Natural killer cell (primary cell): Measurements from ENCODE around the gene AASDHPPT. TPM values are rescaled to one million over a fixed set of nuclear protein-coding genes. Genes with fewer than 3 reads are reported as not detected.

Experiments used
- ATAC-seq, 3 donors: fragments of 150-1000 bp in 2 of 3; fragments of 200-7000 bp in 1 of 3; cut with Tn5 transposase; 1 replicate in 1 of 3; 2 replicates in 2 of 3; pipeline ENCODE4 v1.10.0; 2021; ENCODE audit warnings: mild to moderate bottlenecking in 2 of 3, moderate library complexity in 2 of 3
- DNase-seq, 2 donors: peaks; one replicate each; pipeline versions ENCODE4 v3.0.0 to v3.0.0-alpha.2; 2013 to 2021; ENCODE audit warnings: mixed read lengths in 1 of 2
- H3K27ac ChIP-seq: one replicate; pipeline ENCODE4 v1.5.1; 2013; ENCODE audit warnings: mild to moderate bottlenecking, low read length
- H3K27me3 ChIP-seq: one replicate; pipeline ENCODE4 v1.6.1; 2013; ENCODE audit warnings: low read length; ENCODE audit not compliant: control insufficient read depth, insufficient read depth
- H3K36me3 ChIP-seq: one replicate; pipeline ENCODE4 v1.6.1; 2013; ENCODE audit warnings: low read length; ENCODE audit not compliant: control insufficient read depth, insufficient read depth
- H3K4me1 ChIP-seq: one replicate; pipeline ENCODE4 v1.6.1; 2013; ENCODE audit warnings: low read length; ENCODE audit not compliant: control insufficient read depth, insufficient read depth
- H3K4me3 ChIP-seq: one replicate; pipeline ENCODE4 v1.5.1; 2013; ENCODE audit warnings: low read length
- H3K9me3 ChIP-seq: one replicate; pipeline ENCODE4 v1.6.1; 2013; ENCODE audit warnings: low read length; ENCODE audit not compliant: control insufficient read depth, insufficient read depth
- H3K27ac Mint-ChIP-seq, 2 donors: one replicate each; pipeline ENCODE4 v1.8.0; 2022; ENCODE audit warnings: mild to moderate bottlenecking in 2 of 2, mixed read lengths in 2 of 2, moderate library complexity in 1 of 2
- H3K27me3 Mint-ChIP-seq, 2 donors: one replicate each; pipeline ENCODE4 v1.8.0; 2022; ENCODE audit warnings: low read depth in 2 of 2, mixed read lengths in 2 of 2
- H3K36me3 Mint-ChIP-seq: one replicate; pipeline ENCODE4 v1.8.0; 2022; ENCODE audit warnings: mixed read lengths
- H3K4me1 Mint-ChIP-seq, 2 donors: one replicate each; pipeline ENCODE4 v1.8.0; 2022; ENCODE audit warnings: mixed read lengths in 2 of 2
- H3K4me3 Mint-ChIP-seq: one replicate; pipeline ENCODE4 v1.8.0; 2022; ENCODE audit warnings: mild to moderate bottlenecking, moderate library complexity, mixed read lengths
- H3K9me3 Mint-ChIP-seq, 2 donors: one replicate each; pipeline ENCODE4 v1.8.0; 2022; ENCODE audit warnings: mixed read lengths in 2 of 2
- WGBS: methylation state at CpG from one replicate; pipeline ENCODE4 v1.1.7; 2013; ENCODE audit warnings: missing lambda C conversion rate; ENCODE audit not compliant: insufficient coverage; 5-methylcytosine and 5-hydroxymethylcytosine counted together
- intact Hi-C: fragments of 100-400 bp; cut with micrococcal nuclease; formaldehyde crosslinking; loops from one replicate; pipeline ENCODE4 v1.14.2; 2022
- total RNA-seq, 4 donors: library from RNA; stranded (reverse); fragments of 120-200 nt in 1 of 4; gene quantifications; one replicate each; pipeline versions ENCODE4 v1.2.3 to v1.2.4, GENCODE V29; 2013 to 2022
- TF ChIP-seq, protein P1 (sequence below): fragments of 200-600 bp; IDR thresholded peaks from one replicate; pipeline ENCODE4 v1.8.0; 2022; ENCODE audit warnings: antibody characterized with exemption

The AASDHPPT gene
- total RNA-seq, 3 donors from 2014 or later (not counting 1 experiment from before 2014, with no cell fraction given), result 18.7 to 30.6 (median 23.9) TPM

DNA sequence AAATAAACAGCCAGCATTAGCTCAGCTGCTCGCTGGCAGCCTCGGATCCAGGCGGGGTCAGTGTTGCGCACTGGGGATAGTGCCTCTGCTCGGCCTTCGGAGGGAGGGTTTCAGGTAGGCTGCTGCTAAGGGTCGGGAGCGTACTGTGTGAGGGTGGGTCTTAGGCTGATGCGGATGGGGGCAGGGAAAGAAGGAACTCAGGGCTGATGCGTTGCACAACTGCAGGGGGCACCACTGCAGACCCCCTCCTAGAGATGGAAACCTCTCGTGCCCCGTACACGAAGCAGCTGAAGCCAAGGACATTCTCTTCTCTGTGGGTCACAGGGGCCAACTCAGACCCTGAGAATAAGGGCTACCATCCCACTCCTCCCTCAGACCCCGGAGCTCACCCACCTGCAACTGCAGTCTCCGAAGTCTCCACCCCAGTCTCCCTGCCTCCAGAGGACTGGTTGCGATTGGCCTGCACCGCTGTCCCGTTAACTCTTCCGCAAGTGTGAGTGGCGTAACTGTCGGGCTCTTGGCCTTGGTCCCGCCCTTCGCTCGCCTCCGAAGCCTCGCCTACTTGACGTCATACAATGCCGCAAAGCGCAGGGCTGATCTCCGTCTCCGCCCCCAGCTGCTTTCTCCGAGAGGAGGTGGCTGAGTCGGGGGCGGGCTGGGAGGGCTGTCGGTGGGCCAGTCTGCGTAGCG is 398 bp upstream of the AASDHPPT start, which contains the start of gene KBTBD3:
Gene KBTBD3, minus strand, starts transcription at position 429 of the 690 bp plus-strand sequence. CDS start 18,250 bp downstream, outside the sequence.
- Histone ChIP-seq H3K36me3 (peaks cover 18% of the 10 kb centered on the region), H3K4me3 (peak within 1 kb of the TSS; percentile 88), H3K9me3 (no peaks in the 10 kb centered on the region), H3K4me1 (peaks cover 11% of the 10 kb centered on the region), H3K27ac (peak within 1 kb of the TSS; percentile 95), H3K27me3 (no peaks in the 10 kb centered on the region)
- Mint-ChIP-seq H3K27ac (peak within 1 kb of the TSS; percentile 96), H3K36me3 (no peaks in the 10 kb centered on the region), H3K9me3 (no peaks in the 10 kb centered on the region), H3K4me3 (peak within 1 kb of the TSS; percentile 97), H3K4me1 (peaks cover 45 to 53% of the 10 kb centered on the region in 2 donors), H3K27me3 (no peaks in the 10 kb centered on the region)
- peak; percentile 97 to 100 for DNase-seq
- ATAC-seq, result peak; percentile 87 to 97 (median 88)
- TF ChIP-seq, protein P1, sequence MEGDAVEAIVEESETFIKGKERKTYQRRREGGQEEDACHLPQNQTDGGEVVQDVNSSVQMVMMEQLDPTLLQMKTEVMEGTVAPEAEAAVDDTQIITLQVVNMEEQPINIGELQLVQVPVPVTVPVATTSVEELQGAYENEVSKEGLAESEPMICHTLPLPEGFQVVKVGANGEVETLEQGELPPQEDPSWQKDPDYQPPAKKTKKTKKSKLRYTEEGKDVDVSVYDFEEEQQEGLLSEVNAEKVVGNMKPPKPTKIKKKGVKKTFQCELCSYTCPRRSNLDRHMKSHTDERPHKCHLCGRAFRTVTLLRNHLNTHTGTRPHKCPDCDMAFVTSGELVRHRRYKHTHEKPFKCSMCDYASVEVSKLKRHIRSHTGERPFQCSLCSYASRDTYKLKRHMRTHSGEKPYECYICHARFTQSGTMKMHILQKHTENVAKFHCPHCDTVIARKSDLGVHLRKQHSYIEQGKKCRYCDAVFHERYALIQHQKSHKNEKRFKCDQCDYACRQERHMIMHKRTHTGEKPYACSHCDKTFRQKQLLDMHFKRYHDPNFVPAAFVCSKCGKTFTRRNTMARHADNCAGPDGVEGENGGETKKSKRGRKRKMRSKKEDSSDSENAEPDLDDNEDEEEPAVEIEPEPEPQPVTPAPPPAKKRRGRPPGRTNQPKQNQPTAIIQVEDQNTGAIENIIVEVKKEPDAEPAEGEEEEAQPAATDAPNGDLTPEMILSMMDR, result peak; percentile 19
- intact Hi-C loops, result loop anchor here (1.0 kb wide), 1 partner anchor 55 kb away; the partner anchor contains the start of gene MSANTD4
- under 1% methylated on average over 37 of the region's 37 CpGs for WGBS

DNA sequence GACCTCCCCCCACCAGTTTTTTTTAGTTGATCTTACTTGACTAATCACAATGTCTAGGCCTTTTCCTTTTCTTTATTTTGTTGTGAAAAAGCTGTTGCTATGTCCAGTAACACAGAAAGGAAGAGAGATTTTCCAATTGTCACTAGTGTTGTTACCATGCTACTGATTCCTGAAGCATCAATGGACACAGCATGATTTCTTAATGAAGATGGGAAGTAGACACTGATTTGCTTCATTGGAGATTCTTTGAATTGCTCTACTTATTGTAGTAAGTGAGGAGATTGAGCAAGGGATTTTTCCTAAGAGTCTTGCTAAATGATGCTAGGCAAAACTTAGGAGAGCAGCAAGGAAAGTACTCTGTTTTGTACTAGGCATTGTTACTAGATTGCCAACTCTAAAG is 4.6 kb downstream of the AASDHPPT start:
- Histone ChIP-seq H3K9me3 (no peaks in the 10 kb centered on the region), H3K4me3 (no peak overlapping the region), H3K27me3 (no peaks in the 10 kb centered on the region), H3K27ac (no peak overlapping the region), H3K36me3 (peaks cover 38% of the 10 kb centered on the region), H3K4me1 (peaks cover 4% of the 10 kb centered on the region)
- TF ChIP-seq, protein P1, result no peak
- Mint-ChIP-seq H3K9me3 (no peaks in the 10 kb centered on the region), H3K36me3 (no peaks in the 10 kb centered on the region), H3K4me3 (no peak overlapping the region), H3K27ac (peak overlapping the region in 1 of 2 donors; percentile 27), H3K27me3 (no peaks in the 10 kb centered on the region), H3K4me1 (peaks cover 45 to 56% of the 10 kb centered on the region in 2 donors)
- ATAC-seq (no peak), DNase-seq (no peak)
- intact Hi-C loops, result no loop called here

DNA sequence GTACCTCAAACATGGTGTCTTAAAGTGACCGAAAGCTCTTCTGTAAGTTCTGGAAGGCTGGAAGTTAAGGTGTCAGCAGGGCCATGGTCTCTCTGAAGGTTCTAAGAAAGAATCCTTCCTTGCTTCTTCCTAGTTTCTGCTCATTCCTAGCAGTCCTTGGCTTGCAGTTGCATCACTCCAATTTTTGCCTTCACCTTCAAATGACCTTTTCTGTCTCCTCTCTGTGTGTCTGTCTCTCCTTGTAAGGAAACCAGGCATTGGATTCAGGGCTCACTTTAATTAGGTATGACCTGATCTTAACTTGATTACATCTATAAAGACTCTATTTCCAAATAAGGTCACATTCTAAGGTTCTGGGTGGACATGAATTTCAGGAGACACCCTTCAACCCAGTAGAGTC is 8.7 kb downstream of the AASDHPPT start:
- Mint-ChIP-seq H3K9me3 (no peaks in the 10 kb centered on the region), H3K36me3 (no peaks in the 10 kb centered on the region), H3K27ac (peak overlapping the region; percentile 10 to 61), H3K27me3 (no peaks in the 10 kb centered on the region), H3K4me3 (no peak overlapping the region), H3K4me1 (peaks cover 39 to 55% of the 10 kb centered on the region in 2 donors)
- no peak overlapping the region for H3K27ac ChIP-seq
- TF ChIP-seq, protein P1, result no peak
- no peaks in the 10 kb centered on the region for H3K27me3 ChIP-seq
- no peak for ATAC-seq
- H3K4me1 ChIP-seq, result no peaks in the 10 kb centered on the region
- intact Hi-C loops, result no loop called here
- H3K36me3 ChIP-seq, result peaks cover 28% of the 10 kb centered on the region
- DNase-seq, result no peak
- H3K4me3 ChIP-seq, result no peak overlapping the region
- WGBS, result 93% methylated on average over 1 of the region's 1 CpG
- no peaks in the 10 kb centered on the region for H3K9me3 ChIP-seq
